GM21381 (cell line): ENCODE data around the gene SERPINA5.
"Not testable (repeated sequence)": the region's sequence is repeated elsewhere in the genome, so short reads cannot be mapped to it uniquely, and the experiment has no call there.

ENCODE experiments used
- ATAC-seq: cut with Tn5 transposase; IDR thresholded peaks from one replicate; pipeline ENCODE4 v1.9.1; 2021; ENCODE audit warnings: mild to moderate bottlenecking, moderate library complexity; ENCODE audit not compliant: unreplicated experiment

Gene SERPINA5

DNA sequence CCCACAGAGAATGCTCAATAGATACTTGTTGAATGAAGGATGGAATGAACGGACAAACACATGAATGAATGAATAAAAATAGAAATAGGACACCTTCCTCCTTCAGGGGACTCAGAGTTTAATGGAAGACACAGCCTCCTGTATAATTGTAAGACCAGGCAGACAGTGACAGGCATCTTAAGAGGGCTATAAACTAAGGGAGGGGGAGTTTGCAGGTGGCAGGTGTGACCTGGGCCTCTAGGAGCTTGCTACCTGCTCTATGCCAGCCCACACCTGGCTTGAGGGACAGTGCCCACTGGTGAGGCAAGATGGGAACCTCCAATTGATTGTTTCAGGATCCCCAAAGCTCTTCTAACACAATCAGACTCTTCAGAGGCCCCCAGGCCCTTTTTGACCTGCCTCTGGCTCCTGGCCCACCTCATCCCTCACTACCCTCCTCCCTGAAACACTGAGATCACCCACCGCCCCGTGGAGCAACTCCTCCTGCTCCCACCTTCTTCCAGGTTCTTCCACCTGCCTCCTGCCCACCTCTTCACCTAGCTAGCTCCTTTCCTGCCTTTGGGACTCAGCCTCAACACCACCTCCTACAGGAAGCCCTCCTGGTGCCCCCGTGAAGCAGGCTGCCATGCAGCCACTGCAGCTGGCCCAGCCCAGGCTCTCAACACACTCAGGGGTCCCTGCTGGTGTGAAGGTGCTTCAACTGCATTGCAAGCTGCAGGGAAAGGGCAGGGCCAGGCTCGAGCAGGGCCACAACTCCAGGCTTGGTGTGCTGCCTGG is 40.3 kb downstream of the SERPINA5 start:
- no peak for ATAC-seq

DNA sequence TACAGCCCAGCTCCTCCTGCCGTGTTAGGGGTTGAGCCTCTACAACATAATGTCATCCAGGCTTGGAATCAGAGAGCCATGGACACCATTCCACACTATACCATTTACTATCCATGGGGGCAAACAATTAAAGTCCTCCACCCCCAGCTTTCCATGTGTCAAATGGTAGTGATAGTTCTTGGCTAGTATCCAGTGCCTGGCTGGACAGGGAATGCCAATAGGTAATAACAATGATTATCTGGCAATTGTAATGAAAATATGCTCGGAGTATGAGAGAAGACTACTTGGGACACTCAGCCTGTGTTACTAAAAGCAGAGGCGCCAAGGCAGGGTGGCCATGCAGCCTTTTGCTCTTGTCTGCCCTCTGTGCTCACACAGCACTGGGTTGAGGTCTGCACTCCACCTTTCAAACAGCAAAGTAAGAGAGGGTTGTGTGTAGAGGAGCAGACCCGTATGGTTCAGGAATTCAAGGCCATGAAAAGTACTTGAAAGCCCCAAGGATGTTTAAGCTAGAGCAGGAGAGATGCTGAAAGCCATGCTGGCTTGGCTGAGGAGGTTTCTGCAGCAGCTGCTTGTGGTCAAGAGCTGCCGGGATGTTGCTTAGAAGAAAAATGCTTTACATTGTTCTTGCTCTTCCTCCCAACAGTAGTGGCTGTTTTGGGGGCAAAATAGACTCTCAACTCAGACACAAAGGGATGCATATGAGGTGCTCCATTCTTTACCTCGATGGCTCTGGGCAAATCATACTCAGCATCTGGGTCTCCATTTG is 41.6 kb downstream of the SERPINA5 start:
- ATAC-seq, result no peak

GRCh38 chr14:94623422-94623809 is 42.2 kb downstream of the SERPINA5 start:
- no peak for ATAC-seq

DNA sequence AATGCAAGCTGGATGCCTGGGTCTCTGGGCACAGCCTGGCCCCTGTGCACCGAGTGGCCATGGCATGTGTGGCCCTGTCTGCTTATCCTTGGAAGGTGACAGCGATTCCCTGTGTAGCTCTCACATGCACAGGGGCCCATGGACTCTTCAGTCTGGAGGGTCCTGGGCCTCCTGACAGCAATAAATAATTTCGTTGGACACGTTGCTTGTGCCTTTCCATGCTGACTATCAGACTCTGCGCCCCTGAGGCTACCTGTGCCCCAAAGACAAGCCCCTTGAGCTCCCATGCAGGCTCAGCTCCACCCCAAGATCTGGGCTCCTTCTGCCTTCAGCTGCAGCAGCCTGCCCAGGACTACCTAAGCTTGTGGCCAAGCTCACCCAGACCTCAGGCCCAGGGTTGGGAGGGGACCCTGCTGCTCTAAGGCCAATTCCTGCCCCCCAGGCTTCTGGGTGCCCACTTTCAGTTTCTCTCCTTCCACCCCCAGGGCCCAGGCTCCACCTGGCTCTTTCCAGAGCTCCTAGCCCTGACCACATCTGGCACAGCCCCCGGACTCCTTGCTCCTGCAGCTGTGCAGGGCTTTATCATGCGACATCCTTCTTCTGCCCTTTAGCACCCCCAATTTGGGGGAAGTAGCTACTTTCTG is 42.8 kb downstream of the SERPINA5 start:
- ATAC-seq, result no peak

- no peak for ATAC-seq
These were observed 43.5 kb downstream of the SERPINA5 start for GRCh38 chr14:94624537-94625352.

- ATAC-seq, result no peak
These were observed 44.1 kb downstream of the SERPINA5 start for GRCh38 chr14:94625353-94625635.

GRCh38 chr14:94628578-94628977 is 47.4 kb downstream of the SERPINA5 start:
- no peak for ATAC-seq

GRCh38 chr14:94630396-94630795 is 49.2 kb downstream of the SERPINA5 start:
- ATAC-seq, result no peak

GRCh38 chr14:94631050-94631449 is 49.8 kb downstream of the SERPINA5 start:
- no peak for ATAC-seq

GRCh38 chr14:94631536-94632304 is 50.5 kb downstream of the SERPINA5 start:
- ATAC-seq, result no peak

- ATAC-seq, result no peak
These were observed 51.0 kb downstream of the SERPINA5 start for GRCh38 chr14:94632305-94632590.

GRCh38 chr14:94633121-94633520 is 51.9 kb downstream of the SERPINA5 start:
- no peak for ATAC-seq

DNA sequence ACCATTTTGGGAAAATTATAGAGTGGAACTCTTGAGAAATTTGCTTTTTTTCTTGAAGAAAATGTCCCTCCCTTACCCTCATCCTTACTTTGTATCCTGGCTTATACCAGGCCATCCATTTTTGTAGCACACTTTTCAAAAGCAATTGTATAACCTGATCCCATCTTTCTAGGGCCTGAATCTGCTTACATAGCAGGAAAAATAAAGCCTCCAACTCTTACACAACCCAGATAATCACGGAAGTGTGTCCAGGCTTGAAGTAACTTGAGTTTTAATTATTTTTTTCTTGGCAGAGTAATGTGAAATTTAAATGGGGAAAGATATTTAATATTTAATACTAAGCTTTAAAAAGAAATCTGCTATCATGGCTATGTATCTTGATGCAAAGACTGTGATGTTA is 53.9 kb downstream of the SERPINA5 start:
- no peak for ATAC-seq

GRCh38 chr14:94636744-94637412 is 55.7 kb downstream of the SERPINA5 start:
- no peak for ATAC-seq

GRCh38 chr14:94637814-94638213 is 56.6 kb downstream of the SERPINA5 start:
- ATAC-seq, result not testable (repeated sequence)

- ATAC-seq, result no peak
These were observed 57.1 kb downstream of the SERPINA5 start for GRCh38 chr14:94638339-94638738.

DNA sequence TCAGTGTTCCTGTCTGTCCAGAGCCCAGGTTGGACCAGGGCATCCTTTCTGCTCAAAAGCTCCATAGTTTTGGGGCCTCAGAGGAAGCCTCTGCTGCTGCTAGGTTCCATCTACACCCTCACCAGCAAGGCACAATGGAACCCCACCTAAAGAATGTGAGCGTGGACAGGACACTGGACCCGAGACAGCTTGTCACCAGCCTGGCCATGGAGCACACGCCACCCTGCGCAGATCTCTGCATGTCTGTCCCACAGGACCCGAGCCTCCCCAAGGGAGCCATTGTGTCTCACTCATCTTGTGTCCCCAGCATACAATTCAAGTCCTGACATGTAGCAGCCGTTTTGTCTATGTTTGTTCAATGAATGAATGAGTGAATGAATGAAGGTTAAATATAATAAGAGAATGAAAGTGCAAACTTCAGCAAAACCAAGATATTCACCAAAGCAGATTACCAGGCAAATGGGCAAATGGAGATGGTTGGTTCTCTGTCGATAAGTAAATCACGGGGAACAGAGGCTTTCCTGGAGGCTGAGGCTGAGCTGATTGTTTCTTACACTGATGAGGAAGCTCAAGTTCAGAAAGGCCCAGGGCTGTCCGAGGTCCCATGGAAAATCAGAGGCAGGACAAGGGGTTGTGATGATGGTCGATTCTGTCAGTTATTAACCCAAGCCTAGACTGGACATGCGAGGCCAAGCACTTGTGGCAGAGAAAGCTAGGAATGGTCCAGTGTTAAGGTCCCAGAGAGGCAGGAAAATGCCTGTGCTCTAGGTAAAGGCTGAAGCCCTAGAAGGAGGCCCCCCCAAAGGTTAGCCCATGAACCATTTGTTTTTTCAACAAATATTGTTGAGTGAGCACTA is 58.0 kb downstream of the SERPINA5 start:
- ATAC-seq, result no peak

GRCh38 chr14:94640721-94641631 is 59.8 kb downstream of the SERPINA5 start:
- ATAC-seq, result no peak
